Middle frontal gyrus (tissue), 1 donor: Measurements from ENCODE around the gene PDCD7.
"Not testable (repeated sequence)": the region's sequence is repeated elsewhere in the genome, so short reads cannot be mapped to it uniquely, and the experiment has no call there.

Source experiments
- DNase-seq: peaks from one replicate; pipeline ENCODE4 v3.0.0-alpha.2; 2015; ENCODE audit warnings: low spot score; ENCODE audit errors: extremely low spot score

Gene PDCD7

DNA sequence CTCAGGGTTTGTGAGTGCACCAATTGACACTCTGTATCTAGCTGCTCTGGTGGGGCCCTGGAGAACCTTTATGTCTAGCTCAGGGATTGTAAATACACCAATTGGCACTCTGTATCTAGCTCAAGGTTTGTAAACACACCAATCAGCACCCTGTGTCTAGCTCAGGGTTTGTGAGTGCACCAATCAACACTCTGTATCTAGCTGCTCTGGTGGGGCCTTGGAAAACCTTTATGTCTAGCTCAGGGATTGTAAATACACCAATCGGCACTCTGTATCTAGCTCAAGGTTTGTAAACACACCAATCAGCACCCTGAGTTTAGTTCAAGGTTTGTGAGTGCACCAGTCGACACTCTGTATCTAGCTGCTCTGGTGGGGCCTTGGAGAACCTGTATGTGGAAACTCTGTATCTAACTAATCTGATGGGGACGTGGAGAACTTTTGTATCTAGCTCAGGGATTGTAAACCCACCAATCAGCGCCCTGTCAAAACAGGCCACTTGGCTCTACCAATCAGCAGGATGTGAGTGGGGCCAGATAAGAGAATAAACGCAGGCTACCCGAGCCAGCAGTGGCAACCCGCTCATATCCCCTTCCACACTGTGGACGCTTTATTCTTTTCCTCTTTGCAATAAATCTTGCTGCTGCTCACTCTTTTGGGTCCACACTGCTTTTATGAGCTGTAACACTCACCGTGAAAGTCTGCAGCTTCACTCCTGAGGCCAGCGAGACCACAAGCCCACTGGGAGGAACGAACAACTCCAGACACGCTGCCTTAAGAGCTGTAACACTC lies 57.8 kb downstream of the PDCD7 start:
- not testable (repeated sequence) for DNase-seq

- not testable (repeated sequence) for DNase-seq
Observed at GRCh38 chr15:65074946-65075345, 58.7 kb downstream of the PDCD7 start.

DNA sequence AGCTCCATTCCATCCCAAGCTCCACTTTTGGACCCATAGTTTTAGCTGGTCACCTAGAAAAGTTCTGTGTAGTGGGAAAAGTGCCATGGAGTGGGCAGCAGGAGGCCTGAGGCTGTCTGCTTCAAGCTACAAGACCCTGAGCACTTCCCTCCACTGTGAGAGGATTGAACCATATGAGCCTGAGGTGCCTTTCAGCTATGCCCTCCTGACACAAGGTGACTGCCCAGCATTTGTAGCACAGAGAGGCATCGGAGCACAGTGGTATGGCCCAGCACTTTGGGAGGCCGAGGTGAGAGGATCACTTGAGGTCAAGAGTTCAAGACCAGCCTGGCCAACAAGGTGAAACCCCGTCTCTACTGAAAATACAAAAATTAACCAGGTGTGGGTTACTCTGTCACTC lies 61.0 kb downstream of the PDCD7 start:
- no peak for DNase-seq

- DNase-seq = no peak
Observed at GRCh38 chr15:65072027-65072426, 61.6 kb downstream of the PDCD7 start.

DNA sequence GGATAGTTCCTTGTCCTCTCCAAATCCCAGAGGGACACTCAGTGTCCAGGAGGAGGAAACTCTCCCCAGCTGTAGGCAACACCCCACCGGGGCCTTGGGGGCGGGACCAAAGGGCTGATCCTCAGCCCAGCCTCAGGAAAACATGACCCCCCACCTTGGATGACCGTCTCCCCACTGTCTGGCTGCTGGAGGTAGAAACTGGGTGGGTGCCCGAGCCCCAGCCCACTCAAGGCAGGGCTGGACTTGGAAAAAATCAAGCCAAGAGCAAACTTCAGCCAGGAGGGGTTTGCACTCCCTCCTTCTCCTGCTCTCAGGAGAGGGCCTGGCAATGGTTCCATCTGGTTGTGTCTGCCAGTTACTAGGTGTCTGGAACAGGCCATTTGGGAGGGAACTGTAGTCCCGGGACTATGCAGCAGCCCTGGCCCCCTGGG lies 62.2 kb downstream of the PDCD7 start:
- no peak for DNase-seq

DNA sequence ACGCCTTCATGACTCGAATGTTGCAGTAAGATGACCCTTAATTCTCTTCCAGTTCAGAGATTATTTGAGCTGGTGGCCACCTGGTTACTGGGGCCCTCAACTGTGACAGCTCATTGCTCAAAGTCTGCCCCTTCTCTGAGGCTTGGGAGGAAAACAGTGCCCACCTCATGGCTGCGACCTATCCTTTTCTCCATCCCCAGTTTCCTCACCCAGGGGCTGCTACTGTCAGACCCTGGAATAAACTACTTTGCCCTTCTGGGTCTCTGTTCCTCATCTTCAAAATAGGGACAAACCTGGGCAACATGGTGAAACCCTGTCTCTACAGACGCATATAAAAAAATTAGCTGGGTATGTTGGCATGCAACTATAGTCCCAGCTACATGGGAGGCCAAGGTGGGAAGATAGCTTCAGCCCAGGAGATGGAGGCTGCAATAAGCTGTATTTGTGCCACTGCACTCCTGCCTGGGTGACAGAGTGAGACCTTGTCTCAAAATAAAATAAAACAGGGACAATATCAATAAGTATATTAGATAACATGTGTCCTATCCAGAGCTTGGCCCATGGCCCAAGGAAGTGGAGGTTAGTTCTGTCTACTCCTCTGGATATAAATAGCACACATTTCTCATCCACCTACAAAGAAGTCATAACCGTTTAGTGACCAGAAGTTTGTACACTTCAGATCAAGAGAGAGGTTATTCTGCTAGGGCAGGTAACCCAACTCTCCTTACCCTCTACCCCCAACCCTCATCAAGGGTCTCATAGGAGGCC lies 63.6 kb downstream of the PDCD7 start:
- no peak for DNase-seq

DNA sequence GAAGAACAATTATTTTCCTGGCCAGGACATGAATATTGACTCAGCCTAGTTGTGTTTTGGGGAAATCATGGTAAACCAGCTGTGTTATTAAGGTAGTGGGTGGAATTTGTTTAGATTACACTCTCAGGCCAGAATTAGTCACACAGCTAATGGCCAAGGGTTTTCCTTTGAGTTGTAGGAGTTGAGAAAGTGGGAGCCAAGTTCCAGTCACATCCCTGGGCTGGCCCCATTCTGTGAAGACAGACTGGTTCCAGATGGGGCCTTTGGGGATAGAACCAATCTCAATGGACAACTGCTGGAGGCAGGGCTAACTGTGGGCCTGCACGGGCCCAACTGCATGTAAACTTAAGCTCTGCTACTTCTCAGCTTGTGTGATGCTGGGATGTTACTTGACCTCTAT lies 64.4 kb downstream of the PDCD7 start:
- no peak for DNase-seq

- DNase-seq = no peak
Observed at GRCh38 chr15:65068403-65068788, 65.2 kb downstream of the PDCD7 start.

DNA sequence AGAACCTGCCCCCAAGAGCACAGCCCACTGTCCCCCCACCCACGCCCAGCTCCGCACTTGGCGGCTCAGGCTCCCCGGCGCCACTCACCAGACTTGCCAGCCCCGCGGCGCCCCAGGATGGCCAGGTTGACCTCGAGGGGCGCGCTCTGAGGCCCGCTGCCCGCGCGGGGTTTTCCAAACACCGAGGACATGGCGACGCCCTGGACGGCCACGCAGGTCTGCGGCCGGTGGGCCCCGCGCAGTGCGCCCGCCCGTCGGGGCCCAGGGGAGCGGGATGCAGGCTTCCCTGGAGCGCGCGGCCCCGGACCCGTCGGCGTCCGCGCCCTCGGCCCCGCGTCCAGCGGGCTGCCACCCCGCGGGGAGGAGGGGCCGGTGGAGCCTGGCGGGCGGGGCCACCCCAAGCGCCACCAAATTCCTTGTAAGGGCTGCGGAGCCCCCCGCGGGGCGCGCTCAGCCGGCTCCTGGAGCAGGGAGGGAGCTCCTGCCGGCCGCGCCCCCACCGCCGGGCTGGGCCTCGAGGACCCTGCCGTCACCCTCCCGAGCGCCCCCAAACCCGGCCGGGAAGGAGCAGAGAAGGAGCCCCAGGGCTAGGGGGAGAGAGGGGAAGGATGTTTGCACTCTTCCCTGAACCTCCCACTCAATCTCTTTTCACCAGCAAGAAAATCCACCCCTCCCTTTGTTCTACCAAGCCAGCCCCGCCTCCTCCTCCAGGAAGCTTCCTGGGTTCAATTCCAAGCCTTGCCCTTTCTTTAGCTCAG lies 65.8 kb downstream of the PDCD7 start, which contains the start of gene RASL12:
RASL12 (minus strand) TSS at position 347 of the 758 bp plus-strand sequence; CDS start at position 191, 156 bp downstream.
- no peak for DNase-seq
